DND-41 (cell line): Measurements from ENCODE around the gene TJP3.
A peak's percentile ranks its signal among the peaks of the same experiment; 100 is the strongest.

Experiments used
- ATAC-seq: fragments of 200-7000 bp; cut with Tn5 transposase; 3 replicates; pipeline ENCODE4 v1.9.1; 2021; ENCODE audit warnings: low read depth; ENCODE audit not compliant: insufficient read depth
- DNase-seq: peaks from one replicate; pipeline ENCODE4 v3.0.0-alpha.2; 2020
- H2AFZ ChIP-seq: 2 replicates; pipeline ENCODE4 v1.6.0; 2012; ENCODE audit warnings: low read depth, low read length
- H3K27ac ChIP-seq: 2 replicates; pipeline ENCODE4 v1.5.1; 2012; ENCODE audit warnings: low read length, inconsistent platforms
- H3K27me3 ChIP-seq: fragments of 200-600 bp; sonication (generic); 2 replicates; pipeline ENCODE4 v1.6.0; 2012; ENCODE audit warnings: low read length, mild to moderate bottlenecking, inconsistent platforms; ENCODE audit not compliant: insufficient read depth, poor library complexity
- H3K36me3 ChIP-seq: 2 replicates; pipeline ENCODE4 v1.5.1; 2012; ENCODE audit warnings: low read length, inconsistent platforms; ENCODE audit not compliant: insufficient read depth
- H3K4me1 ChIP-seq: 2 replicates; pipeline ENCODE4 v1.5.1; 2012; ENCODE audit warnings: mild to moderate bottlenecking, low read length; ENCODE audit not compliant: insufficient read depth
- H3K4me2 ChIP-seq: 2 replicates; pipeline ENCODE4 v1.6.0; 2012; ENCODE audit warnings: mild to moderate bottlenecking, moderate library complexity, low read length, inconsistent platforms; ENCODE audit not compliant: insufficient read depth
- H3K4me3 ChIP-seq, 2 experiments: fragments of 200-600 bp in 1 of 2; shearing (Covaris generic) in 1 of 2; 2 replicates each; pipeline ENCODE4 v1.5.1; 2012 to 2016; ENCODE audit warnings: inconsistent platforms in 2 of 2, low read length in 2 of 2, mild to moderate bottlenecking in 2 of 2, low read depth in 1 of 2, moderate library complexity in 1 of 2
- H3K79me2 ChIP-seq: 2 replicates; pipeline ENCODE4 v1.6.0; 2012; ENCODE audit warnings: low read length, inconsistent platforms; ENCODE audit not compliant: insufficient read depth
- H3K9ac ChIP-seq: 2 replicates; pipeline ENCODE4 v1.6.0; 2012; ENCODE audit warnings: low read depth, mild to moderate bottlenecking, inconsistent platforms, low read length, moderate library complexity
- H3K9me3 ChIP-seq: 2 replicates; pipeline ENCODE4 v1.5.1; 2012; ENCODE audit warnings: low read length, moderate library complexity, mild to moderate bottlenecking, inconsistent platforms; ENCODE audit not compliant: insufficient read depth, severe bottlenecking
- H4K20me1 ChIP-seq: 2 replicates; pipeline ENCODE4 v1.6.0; 2012; ENCODE audit warnings: low read length; ENCODE audit not compliant: insufficient read depth
- CTCF ChIP-seq: IDR thresholded peaks from 2 replicates; pipeline ENCODE4 v1.5.1; 2012; ENCODE audit warnings: borderline replicate concordance, low read length, moderate library complexity, mild to moderate bottlenecking; ENCODE audit not compliant: poor library complexity, severe bottlenecking; ENCODE audit errors: extremely low read depth
- EZH2 ChIP-seq: IDR thresholded peaks from 3 replicates; pipeline ENCODE4 v1.6.1; 2012; ENCODE audit warnings: borderline replicate concordance, low read depth, mild to moderate bottlenecking, moderate library complexity, low read length, inconsistent platforms; ENCODE audit not compliant: severe bottlenecking

TJP3 gene

DNA sequence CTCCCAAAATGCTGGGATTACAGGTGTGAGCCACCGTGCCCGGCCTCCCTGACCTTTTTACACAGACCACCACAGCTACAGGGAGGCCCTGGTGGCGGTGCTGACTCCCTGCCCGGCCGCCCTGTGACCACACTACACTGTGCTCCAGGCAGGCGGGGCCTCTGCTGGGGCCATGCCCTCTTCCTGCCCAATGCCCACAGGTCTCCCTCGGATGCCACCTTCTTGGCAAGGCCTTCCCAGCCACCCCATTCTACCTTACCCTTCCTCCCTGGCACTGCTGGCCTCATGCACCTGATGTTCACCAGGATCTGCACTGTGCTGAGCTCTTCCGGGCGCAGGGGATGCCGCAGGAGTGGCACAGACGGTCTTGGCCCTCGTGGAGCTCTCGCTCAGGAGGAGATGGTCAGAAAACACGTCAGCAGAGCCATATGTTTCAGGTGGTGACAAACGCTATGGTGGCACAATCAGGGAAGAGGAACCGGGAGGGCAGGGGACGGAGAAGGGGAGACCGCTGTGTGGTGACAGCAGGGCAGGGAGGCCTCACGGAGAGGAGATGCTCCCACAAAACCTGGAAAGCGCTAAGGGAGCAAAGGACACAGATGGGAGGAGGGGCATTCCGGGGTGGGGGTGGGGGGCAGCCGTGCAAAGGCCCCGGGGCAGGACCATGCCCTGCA, 12.1 kb upstream of the TJP3 start:
- no peak for TF ChIP-seq EZH2
- TF ChIP-seq CTCF = no peak
- peaks cover 77% of the 10 kb centered on the region for H4K20me1 ChIP-seq
- peaks cover 84% of the 10 kb centered on the region for H3K79me2 ChIP-seq
- peaks cover 5% of the 10 kb centered on the region; the same call in 1 of the 2 replicates for H3K36me3 ChIP-seq
- peaks cover 27% of the 10 kb centered on the region for H3K4me1 ChIP-seq
- no peak overlapping the region for H3K9ac ChIP-seq
- H3K4me3 ChIP-seq = no peak overlapping the region
- H3K9me3 ChIP-seq = no peaks in the 10 kb centered on the region
- H3K27ac ChIP-seq = no peak overlapping the region
- no peak for ATAC-seq
- H3K27me3 ChIP-seq = no peaks in the 10 kb centered on the region
- no peak for DNase-seq
- no peak overlapping the region for H3K4me2 ChIP-seq
- H2AFZ ChIP-seq = no peak overlapping the region

- H3K4me1 ChIP-seq = peaks cover 27% of the 10 kb centered on the region
- H2AFZ ChIP-seq = no peak overlapping the region
- no peak overlapping the region for H3K4me2 ChIP-seq
These were observed 11.6 kb upstream of the TJP3 start for GRCh38 chr19:3696660-3696995.

GRCh38 chr19:3697094-3697493, 11.1 kb upstream of the TJP3 start:
- TF ChIP-seq EZH2 (no peak), CTCF (no peak)
- Histone ChIP-seq H3K4me3 (no peak overlapping the region), H3K9me3 (no peaks in the 10 kb centered on the region), H3K4me1 (peaks cover 27% of the 10 kb centered on the region), H2AFZ (no peak overlapping the region), H3K79me2 (peaks cover 76% of the 10 kb centered on the region), H4K20me1 (peaks cover 67% of the 10 kb centered on the region), H3K36me3 (peaks cover 5% of the 10 kb centered on the region; the same call in 1 of the 2 replicates), H3K27me3 (no peaks in the 10 kb centered on the region), H3K9ac (no peak overlapping the region), H3K27ac (no peak overlapping the region), H3K4me2 (0 out of 2 replicates have a peak overlapping the region, but pooled peaks have one; percentile 99)
- DNase-seq = no peak
- ATAC-seq = no peak

More at GRCh38 chr19:3696660-3696995, 11.6 kb upstream of the TJP3 start:
- no peaks in the 10 kb centered on the region for H3K27me3 ChIP-seq
- no peak for DNase-seq
- no peak overlapping the region for H3K9ac ChIP-seq
- H3K27ac ChIP-seq = no peak overlapping the region
- peaks cover 5% of the 10 kb centered on the region; the same call in 1 of the 2 replicates for H3K36me3 ChIP-seq
- no peak overlapping the region for H3K4me3 ChIP-seq
- peaks cover 80% of the 10 kb centered on the region for H3K79me2 ChIP-seq
- no peaks in the 10 kb centered on the region for H3K9me3 ChIP-seq
- TF ChIP-seq EZH2 (no peak), CTCF (no peak)
- peaks cover 72% of the 10 kb centered on the region for H4K20me1 ChIP-seq
- ATAC-seq = no peak
